Measurements from ENCODE around the gene DNTT.

Gene DNTT

DNA sequence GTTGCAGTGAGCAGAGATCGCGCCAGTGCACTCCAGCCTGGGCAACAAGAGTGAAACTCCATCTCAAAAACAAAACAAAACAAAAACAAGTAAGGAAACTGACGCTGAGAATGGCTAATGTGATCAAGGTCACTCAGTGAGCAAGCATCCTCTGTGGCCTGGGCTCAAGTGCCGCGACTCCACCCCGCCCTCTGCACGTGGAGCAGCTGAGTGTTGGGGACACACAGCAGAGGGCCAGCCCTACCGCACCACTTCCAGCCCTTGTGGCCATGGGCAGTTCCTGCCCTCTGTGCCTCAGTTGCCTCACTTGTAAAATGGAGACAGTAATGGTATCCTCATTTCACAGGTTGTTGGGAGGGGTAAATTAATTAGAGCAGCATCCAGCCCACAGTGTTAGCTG, 75.5 kb downstream of the DNTT start:
- no peak for DNase-seq (ENCODE audit: low spot score)

- no peak for DNase-seq (ENCODE audit: low spot score)
Observed at GRCh38 chr10:96380821-96381220, 76.6 kb downstream of the DNTT start.

- no peak for DNase-seq (ENCODE audit: low spot score)
Observed at GRCh38 chr10:96384506-96384905, 80.3 kb downstream of the DNTT start.

- DNase-seq (ENCODE audit: low spot score), result no peak
Observed at GRCh38 chr10:96387161-96387560, 82.9 kb downstream of the DNTT start.

DNA sequence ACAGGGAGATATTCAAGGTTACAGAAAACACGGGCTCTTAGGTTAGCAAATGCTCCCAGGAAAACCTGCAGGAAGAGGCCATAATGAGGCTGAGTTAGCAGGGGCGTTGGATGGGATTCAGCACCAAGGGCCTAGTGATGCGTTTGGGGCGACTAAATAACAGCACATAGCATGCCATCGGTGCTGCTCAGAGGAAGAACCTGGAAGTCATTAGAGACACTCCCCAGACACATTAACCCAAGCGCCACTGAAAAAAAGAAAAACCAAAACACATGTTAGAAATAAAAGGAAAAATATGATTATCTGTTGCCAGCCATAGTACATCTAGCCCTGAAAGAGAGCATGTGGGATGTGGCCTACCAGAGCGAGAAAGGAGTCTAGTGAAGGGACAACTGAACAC, 83.4 kb downstream of the DNTT start:
- DNase-seq (ENCODE audit: low spot score), result no peak
